ENCODE data around the gene PEX12. TPM values are rescaled to one million over a fixed set of nuclear protein-coding genes. Genes with fewer than 3 reads are reported as not detected.
"Not testable (repeated sequence)": the region's sequence is repeated elsewhere in the genome, so short reads cannot be mapped to it uniquely, and the experiment has no call there.

PEX12 gene
- total RNA-seq, 2 donors from 2014 or later = 8.7 to 8.9 TPM

- peak overlapping the region; percentile 89 to 95 for H3K27ac ChIP-seq
- H3K9me3 ChIP-seq = no peaks in the 10 kb centered on the region
- peak overlapping the region; percentile 61 to 72 for H3K4me3 ChIP-seq
- no peak for DNase-seq (ENCODE audit: low spot score)
- no peaks in the 10 kb centered on the region for H3K27me3 ChIP-seq
- H3K4me1 ChIP-seq = peaks cover 0 to 18% of the 10 kb centered on the region in 2 donors
- peaks cover 13% of the 10 kb centered on the region for H3K36me3 ChIP-seq
- no peak for TF ChIP-seq CTCF (IDR thresholded peaks at IDR 0.05)
Measured at GRCh38 chr17:35577830-35578196, 558 bp downstream of the PEX12 start.

GRCh38 chr17:35575759-35576158 is 2.6 kb downstream of the PEX12 start:
- H3K27ac ChIP-seq = no peak overlapping the region
- H3K9me3 ChIP-seq = no peaks in the 10 kb centered on the region
- H3K27me3 ChIP-seq = no peaks in the 10 kb centered on the region
- DNase-seq (ENCODE audit: low spot score) = no peak
- no peak for TF ChIP-seq CTCF (IDR thresholded peaks at IDR 0.05)
- peaks cover 13% of the 10 kb centered on the region for H3K36me3 ChIP-seq
- H3K4me1 ChIP-seq = peaks cover 0 to 18% of the 10 kb centered on the region in 2 donors
- no peak overlapping the region for H3K4me3 ChIP-seq

GRCh38 chr17:35569405-35569804 is 9.0 kb downstream of the PEX12 start:
- no peak for TF ChIP-seq CTCF (IDR thresholded peaks at IDR 0.05)
- no peaks in the 10 kb centered on the region for H3K36me3 ChIP-seq
- H3K27ac ChIP-seq = no peak overlapping the region
- DNase-seq (ENCODE audit: low spot score) = no peak
- H3K4me1 ChIP-seq = peaks cover 0 to 21% of the 10 kb centered on the region in 2 donors
- no peak overlapping the region for H3K4me3 ChIP-seq
- no peaks in the 10 kb centered on the region for H3K27me3 ChIP-seq
- H3K9me3 ChIP-seq = no peaks in the 10 kb centered on the region

GRCh38 chr17:35568561-35568960 is 9.8 kb downstream of the PEX12 start:
- Histone ChIP-seq H3K4me3 (peak overlapping the region; percentile 74 to 86), H3K9me3 (no peaks in the 10 kb centered on the region), H3K27me3 (no peaks in the 10 kb centered on the region), H3K36me3 (no peaks in the 10 kb centered on the region), H3K4me1 (peaks cover 0 to 21% of the 10 kb centered on the region in 2 donors), H3K27ac (peak overlapping the region; percentile 76 to 86)
- TF ChIP-seq CTCF (IDR thresholded peaks at IDR 0.05) = no peak
- DNase-seq (ENCODE audit: low spot score) = no peak

GRCh38 chr17:35566968-35567367 is 11.4 kb downstream of the PEX12 start:
- H3K27ac ChIP-seq = no peak overlapping the region
- peak overlapping the region; percentile 74 to 86 for H3K4me3 ChIP-seq
- no peak for DNase-seq (ENCODE audit: low spot score)
- peaks cover 0 to 21% of the 10 kb centered on the region in 2 donors for H3K4me1 ChIP-seq
- H3K36me3 ChIP-seq = no peaks in the 10 kb centered on the region
- no peaks in the 10 kb centered on the region for H3K9me3 ChIP-seq
- no peak for TF ChIP-seq CTCF (IDR thresholded peaks at IDR 0.05)
- H3K27me3 ChIP-seq = no peaks in the 10 kb centered on the region

- H3K4me1 ChIP-seq; H3K27ac ChIP-seq; H3K27me3 ChIP-seq; H3K4me3 ChIP-seq; H3K36me3 ChIP-seq; DNase-seq (ENCODE audit: low spot score); H3K9me3 ChIP-seq: not testable (repeated sequence)
Measured at GRCh38 chr17:35563181-35563580, 15.2 kb downstream of the PEX12 start.
